Hepatocyte (in vitro differentiated cells): Measurements from ENCODE around the gene SPATA12. TPM values are rescaled to one million over a fixed set of nuclear protein-coding genes. Genes with fewer than 3 reads are reported as not detected.

ENCODE experiments used
- DNase-seq: peaks from one replicate; pipeline ENCODE4 v3.0.0-alpha.2; 2016; ENCODE audit warnings: low spot score
- H2AFZ ChIP-seq: fragments of 200-600 bp; sonication (generic); 2 replicates; pipeline ENCODE4 v1.6.0; 2016; ENCODE audit warnings: antibody characterized with exemption, mild to moderate bottlenecking
- H3K27ac ChIP-seq: fragments of 200-600 bp; sonication (generic); 2 replicates; pipeline ENCODE4 v1.5.1; 2016; ENCODE audit warnings: mild to moderate bottlenecking
- H3K27me3 ChIP-seq: fragments of 200-600 bp; sonication (generic); 2 replicates; pipeline ENCODE4 v1.6.1; 2016
- H3K36me3 ChIP-seq: fragments of 200-600 bp; sonication (generic); replicated peaks from 2 replicates; pipeline ENCODE4 v1.5.1; 2016; ENCODE audit warnings: low read depth; ENCODE audit not compliant: insufficient read depth
- H3K4me1 ChIP-seq: fragments of 200-600 bp; sonication (generic); 2 replicates; pipeline ENCODE4 v1.5.1; 2016; ENCODE audit warnings: mild to moderate bottlenecking, moderate library complexity; ENCODE audit not compliant: insufficient read depth
- H3K4me2 ChIP-seq: fragments of 200-600 bp; sonication (generic); 2 replicates; pipeline ENCODE4 v1.6.0; 2016
- H3K4me3 ChIP-seq: fragments of 200-600 bp; sonication (generic); 2 replicates; pipeline ENCODE4 v1.5.1; 2016; ENCODE audit warnings: mild to moderate bottlenecking
- H3K79me2 ChIP-seq: fragments of 200-600 bp; sonication (generic); 2 replicates; pipeline ENCODE4 v1.6.0; 2017; ENCODE audit warnings: mild to moderate bottlenecking
- H3K9me2 ChIP-seq: fragments of 200-600 bp; sonication (generic); replicated peaks from 2 replicates; pipeline ENCODE4 v1.6.0; 2017; ENCODE audit warnings: mild to moderate bottlenecking; ENCODE audit not compliant: insufficient read depth
- H3K9me3 ChIP-seq: fragments of 200-600 bp; sonication (generic); 2 replicates; pipeline ENCODE4 v1.5.1; 2016; ENCODE audit warnings: low read depth, mild to moderate bottlenecking
- H4K20me1 ChIP-seq: fragments of 200-600 bp; sonication (generic); 2 replicates; pipeline ENCODE4 v1.6.0; 2016; ENCODE audit warnings: mild to moderate bottlenecking; ENCODE audit not compliant: insufficient read depth, poor library complexity, severe bottlenecking
- EZH2 ChIP-seq: fragments of 200-600 bp; sonication (generic); IDR thresholded peaks from 2 replicates; pipeline ENCODE4 v1.6.1; 2016; ENCODE audit warnings: antibody characterized with exemption, mild to moderate bottlenecking, borderline replicate concordance
- EZH2phosphoT487 ChIP-seq: fragments of 200-600 bp; sonication (generic); IDR thresholded peaks from one replicate; pipeline ENCODE4 v1.6.1; 2018; ENCODE audit warnings: antibody characterized with exemption, mild to moderate bottlenecking, low read depth, moderate library complexity; ENCODE audit not compliant: unreplicated experiment, severe bottlenecking
- WGBS: methylation state at CpG from one replicate; pipeline ENCODE4 v1.1.6; 2016; ENCODE audit warnings: low lambda C conversion rate; ENCODE audit errors: missing lambda C conversion rate; 5-methylcytosine and 5-hydroxymethylcytosine counted together
- polyA plus RNA-seq: library from polyadenylated mRNA; unstranded; fragments of >200 nt; fragmentation: Nextera tagmentation; extraction: Ambion mirVana; gene quantifications from 2 replicates; pipeline ENCODE4 v1.2.1, GENCODE V29; 2016
- total RNA-seq: library from RNA; depleted of rRNA; stranded (reverse); fragments of >200 nt; gene quantifications from 2 replicates; pipeline ENCODE4 v1.2.3, GENCODE V29; 2014
- TF ChIP-seq, protein P1 (sequence below): fragments of 200-600 bp; sonication (generic); IDR thresholded peaks from 2 replicates; pipeline ENCODE4 v1.5.1; 2016; ENCODE audit warnings: antibody characterized with exemption, mild to moderate bottlenecking; ENCODE audit not compliant: poor library complexity

The SPATA12 gene
- total and polyA plus RNA-seq, 2 experiments from 2014 or later, result 0.10 to 0.25 TPM

DNA sequence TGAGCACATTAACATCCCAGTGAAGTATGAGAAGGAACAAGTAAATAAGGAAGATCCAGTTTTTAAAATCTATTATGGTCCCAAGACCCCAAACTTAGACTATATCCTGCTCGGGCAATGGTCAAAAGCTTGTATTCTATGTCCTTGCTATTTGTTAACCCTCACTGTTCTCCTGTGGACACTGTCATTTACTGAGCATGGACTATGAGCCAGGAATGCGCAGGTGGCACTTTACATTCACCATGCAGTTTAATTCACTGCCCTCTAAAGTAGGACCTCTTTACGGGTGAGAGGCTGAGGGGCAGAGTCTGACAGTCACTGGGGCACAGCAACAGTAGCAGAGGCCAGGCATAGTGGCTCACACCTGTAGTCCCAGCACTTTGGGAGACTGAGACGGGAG lies 28.6 kb downstream of the SPATA12 start:
- Histone ChIP-seq H4K20me1 (no peaks in the 10 kb centered on the region), H3K9me3 (no peaks in the 10 kb centered on the region), H3K27me3 (no peaks in the 10 kb centered on the region), H3K36me3 (no peaks in the 10 kb centered on the region), H3K27ac (no peak overlapping the region), H3K4me2 (no peak overlapping the region), H3K4me3 (no peak overlapping the region), H3K9me2 (no peaks in the 10 kb centered on the region), H3K79me2 (no peaks in the 10 kb centered on the region), H3K4me1 (no peaks in the 10 kb centered on the region), H2AFZ (no peak overlapping the region)
- TF ChIP-seq EZH2phosphoT487 (no peak), EZH2 (no peak)
- TF ChIP-seq, protein P1, sequence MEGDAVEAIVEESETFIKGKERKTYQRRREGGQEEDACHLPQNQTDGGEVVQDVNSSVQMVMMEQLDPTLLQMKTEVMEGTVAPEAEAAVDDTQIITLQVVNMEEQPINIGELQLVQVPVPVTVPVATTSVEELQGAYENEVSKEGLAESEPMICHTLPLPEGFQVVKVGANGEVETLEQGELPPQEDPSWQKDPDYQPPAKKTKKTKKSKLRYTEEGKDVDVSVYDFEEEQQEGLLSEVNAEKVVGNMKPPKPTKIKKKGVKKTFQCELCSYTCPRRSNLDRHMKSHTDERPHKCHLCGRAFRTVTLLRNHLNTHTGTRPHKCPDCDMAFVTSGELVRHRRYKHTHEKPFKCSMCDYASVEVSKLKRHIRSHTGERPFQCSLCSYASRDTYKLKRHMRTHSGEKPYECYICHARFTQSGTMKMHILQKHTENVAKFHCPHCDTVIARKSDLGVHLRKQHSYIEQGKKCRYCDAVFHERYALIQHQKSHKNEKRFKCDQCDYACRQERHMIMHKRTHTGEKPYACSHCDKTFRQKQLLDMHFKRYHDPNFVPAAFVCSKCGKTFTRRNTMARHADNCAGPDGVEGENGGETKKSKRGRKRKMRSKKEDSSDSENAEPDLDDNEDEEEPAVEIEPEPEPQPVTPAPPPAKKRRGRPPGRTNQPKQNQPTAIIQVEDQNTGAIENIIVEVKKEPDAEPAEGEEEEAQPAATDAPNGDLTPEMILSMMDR, result no peak
- WGBS, result 93% methylated on average over 4 of the region's 4 CpGs
- no peak for DNase-seq

DNA sequence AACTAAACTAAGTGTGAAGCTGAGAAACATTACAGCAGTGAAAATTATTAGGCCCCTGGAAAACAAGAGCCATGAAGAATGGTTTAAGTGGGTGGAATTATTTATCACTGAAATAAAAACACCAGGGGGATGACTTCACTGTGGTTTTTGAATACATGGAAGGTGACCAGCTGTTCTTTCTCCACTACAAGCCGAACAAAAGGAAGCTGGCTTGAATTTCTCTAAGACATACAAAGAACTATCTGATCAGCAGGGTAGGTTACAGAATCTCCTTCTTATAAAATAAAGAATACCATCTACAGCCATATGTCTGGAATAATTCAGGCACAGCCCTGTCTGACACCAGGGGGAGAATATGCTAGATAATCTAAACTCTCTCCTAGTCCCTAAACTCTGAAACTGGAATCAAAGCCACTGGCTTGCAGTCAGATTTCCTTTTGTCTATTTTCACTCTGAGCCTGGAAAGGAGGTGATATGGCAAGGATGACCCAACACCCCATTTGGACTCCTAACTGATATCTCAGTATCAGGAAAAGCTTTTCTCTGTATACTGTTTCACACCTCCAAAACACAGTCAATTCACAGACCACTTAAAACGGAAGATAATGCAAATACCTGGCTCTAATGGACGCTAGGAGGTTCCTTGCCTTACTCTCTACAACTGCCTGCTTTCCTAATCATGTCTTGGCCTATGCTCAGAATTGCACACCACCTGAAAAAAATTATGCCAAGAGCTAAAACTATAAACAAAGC lies 31.2 kb downstream of the SPATA12 start:
- Histone ChIP-seq H3K27me3 (no peaks in the 10 kb centered on the region), H3K9me3 (no peaks in the 10 kb centered on the region), H3K27ac (peak overlapping the region; percentile 10), H3K79me2 (no peaks in the 10 kb centered on the region), H3K4me2 (no peak overlapping the region), H2AFZ (no peak overlapping the region), H3K9me2 (no peaks in the 10 kb centered on the region), H3K4me1 (no peaks in the 10 kb centered on the region), H3K36me3 (no peaks in the 10 kb centered on the region), H3K4me3 (no peak overlapping the region), H4K20me1 (no peaks in the 10 kb centered on the region)
- no peak for DNase-seq
- TF ChIP-seq EZH2phosphoT487 (no peak), EZH2 (no peak)
- TF ChIP-seq, protein P1, result no peak
- 59% methylated on average over 3 of the region's 3 CpGs for WGBS

DNA sequence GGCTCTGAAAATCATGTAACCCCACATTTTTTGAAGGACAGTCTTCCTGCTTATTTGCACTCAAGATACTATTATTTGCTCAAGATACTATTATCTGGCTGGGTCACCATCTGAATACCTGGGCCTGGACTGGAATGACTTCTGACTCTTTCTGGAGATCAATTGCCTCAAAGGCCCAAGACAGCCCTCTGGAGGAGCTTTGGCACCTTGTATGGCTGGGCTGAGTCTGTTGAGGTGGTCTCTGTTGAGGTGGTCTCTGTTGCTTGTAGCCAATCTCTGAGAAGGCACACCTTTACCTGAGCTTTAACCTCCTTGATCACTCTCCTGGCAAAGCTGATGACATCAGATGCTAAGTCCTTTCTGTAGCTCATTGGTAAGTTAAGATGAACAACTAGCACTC lies 33.0 kb downstream of the SPATA12 start:
- H3K79me2 ChIP-seq, result no peaks in the 10 kb centered on the region
- no peaks in the 10 kb centered on the region for H3K27me3 ChIP-seq
- TF ChIP-seq, protein P1, result peak; percentile 18
- no peak for TF ChIP-seq EZH2
- TF ChIP-seq EZH2phosphoT487, result no peak
- no peaks in the 10 kb centered on the region for H3K9me3 ChIP-seq
- H3K9me2 ChIP-seq, result no peaks in the 10 kb centered on the region
- H3K27ac ChIP-seq, result no peak overlapping the region
- H3K4me3 ChIP-seq, result no peak overlapping the region
- no peaks in the 10 kb centered on the region for H4K20me1 ChIP-seq
- no peak overlapping the region for H3K4me2 ChIP-seq
- DNase-seq, result no peak
- no peaks in the 10 kb centered on the region for H3K36me3 ChIP-seq
- no peak overlapping the region for H2AFZ ChIP-seq
- H3K4me1 ChIP-seq, result no peaks in the 10 kb centered on the region
